LNCAP (cell line): ENCODE measurements around the gene GCLC.

Experiments used
- TF ChIP-seq, protein P1 (sequence below): fragments of 450-650 bp; IDR thresholded peaks from 2 replicates; pipeline ENCODE4 v1.5.1; 2017; ENCODE audit warnings: mild to moderate bottlenecking

GCLC gene

DNA sequence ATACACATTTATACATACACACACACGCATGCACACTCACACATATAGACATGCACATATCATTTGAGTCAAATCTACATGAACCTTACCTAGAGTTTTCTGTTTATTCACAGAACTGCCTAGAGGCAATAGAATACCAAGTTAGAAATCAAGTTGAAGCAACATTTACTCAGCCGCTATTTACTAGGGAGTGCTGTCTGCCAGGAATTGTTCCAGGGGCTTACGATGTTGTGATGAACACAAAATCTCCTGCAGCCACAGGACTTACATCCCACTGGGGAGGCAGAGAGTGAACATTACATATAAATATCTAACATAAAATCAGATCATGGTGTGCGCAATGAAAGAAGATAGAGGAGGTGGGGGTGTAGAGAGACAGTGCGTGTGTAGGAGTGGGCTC, 80.4 kb downstream of the GCLC start:
- TF ChIP-seq, protein P1, sequence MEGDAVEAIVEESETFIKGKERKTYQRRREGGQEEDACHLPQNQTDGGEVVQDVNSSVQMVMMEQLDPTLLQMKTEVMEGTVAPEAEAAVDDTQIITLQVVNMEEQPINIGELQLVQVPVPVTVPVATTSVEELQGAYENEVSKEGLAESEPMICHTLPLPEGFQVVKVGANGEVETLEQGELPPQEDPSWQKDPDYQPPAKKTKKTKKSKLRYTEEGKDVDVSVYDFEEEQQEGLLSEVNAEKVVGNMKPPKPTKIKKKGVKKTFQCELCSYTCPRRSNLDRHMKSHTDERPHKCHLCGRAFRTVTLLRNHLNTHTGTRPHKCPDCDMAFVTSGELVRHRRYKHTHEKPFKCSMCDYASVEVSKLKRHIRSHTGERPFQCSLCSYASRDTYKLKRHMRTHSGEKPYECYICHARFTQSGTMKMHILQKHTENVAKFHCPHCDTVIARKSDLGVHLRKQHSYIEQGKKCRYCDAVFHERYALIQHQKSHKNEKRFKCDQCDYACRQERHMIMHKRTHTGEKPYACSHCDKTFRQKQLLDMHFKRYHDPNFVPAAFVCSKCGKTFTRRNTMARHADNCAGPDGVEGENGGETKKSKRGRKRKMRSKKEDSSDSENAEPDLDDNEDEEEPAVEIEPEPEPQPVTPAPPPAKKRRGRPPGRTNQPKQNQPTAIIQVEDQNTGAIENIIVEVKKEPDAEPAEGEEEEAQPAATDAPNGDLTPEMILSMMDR, result no peak

DNA sequence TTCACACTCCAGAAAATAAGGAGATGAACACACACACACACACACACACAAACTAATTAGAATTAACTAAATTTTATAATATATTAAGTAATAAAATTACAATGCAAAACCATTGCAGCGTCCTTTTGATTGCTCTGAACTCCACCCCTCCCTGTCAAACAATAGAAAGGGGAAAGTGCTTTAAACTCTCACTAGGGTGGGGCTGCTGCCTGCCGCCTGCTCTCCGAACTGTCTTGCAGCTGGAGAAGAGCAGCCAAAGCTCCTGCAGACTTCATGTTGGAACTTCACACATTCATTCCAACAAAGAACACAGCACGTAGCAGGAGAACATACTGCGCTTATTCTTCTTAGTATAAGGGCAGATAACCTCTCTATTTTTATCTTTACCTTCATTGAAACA, 83.2 kb downstream of the GCLC start:
- TF ChIP-seq, protein P1, result no peak

DNA sequence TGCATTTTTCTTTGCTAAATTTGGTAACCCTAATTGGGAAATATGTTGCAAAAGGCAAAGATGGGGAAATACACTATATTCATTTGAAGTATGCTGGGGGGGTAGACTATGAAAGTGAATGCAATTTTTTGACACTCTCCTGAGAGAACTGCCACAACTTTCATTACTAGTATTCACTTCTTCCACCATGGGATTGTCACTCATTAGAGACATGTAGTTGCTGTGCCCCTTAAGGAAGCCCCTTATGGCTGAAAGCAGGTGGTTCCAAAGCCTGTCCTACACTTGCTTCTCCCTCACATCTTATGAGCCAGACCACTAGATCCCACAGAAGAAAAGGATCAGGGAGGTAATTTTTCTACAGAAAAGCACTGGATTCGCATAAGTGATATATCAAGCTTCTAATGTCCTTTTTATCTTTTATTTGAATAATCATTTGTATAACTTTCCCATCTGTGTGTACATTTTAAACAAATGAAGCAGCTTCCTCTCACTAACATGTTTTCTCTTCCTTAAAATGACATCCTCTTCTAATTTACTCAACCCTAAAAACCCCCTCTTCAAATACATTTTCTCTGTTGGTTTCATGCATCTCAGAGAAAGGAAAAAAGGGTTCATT, 83.8 kb downstream of the GCLC start:
- TF ChIP-seq, protein P1, result no peak

DNA sequence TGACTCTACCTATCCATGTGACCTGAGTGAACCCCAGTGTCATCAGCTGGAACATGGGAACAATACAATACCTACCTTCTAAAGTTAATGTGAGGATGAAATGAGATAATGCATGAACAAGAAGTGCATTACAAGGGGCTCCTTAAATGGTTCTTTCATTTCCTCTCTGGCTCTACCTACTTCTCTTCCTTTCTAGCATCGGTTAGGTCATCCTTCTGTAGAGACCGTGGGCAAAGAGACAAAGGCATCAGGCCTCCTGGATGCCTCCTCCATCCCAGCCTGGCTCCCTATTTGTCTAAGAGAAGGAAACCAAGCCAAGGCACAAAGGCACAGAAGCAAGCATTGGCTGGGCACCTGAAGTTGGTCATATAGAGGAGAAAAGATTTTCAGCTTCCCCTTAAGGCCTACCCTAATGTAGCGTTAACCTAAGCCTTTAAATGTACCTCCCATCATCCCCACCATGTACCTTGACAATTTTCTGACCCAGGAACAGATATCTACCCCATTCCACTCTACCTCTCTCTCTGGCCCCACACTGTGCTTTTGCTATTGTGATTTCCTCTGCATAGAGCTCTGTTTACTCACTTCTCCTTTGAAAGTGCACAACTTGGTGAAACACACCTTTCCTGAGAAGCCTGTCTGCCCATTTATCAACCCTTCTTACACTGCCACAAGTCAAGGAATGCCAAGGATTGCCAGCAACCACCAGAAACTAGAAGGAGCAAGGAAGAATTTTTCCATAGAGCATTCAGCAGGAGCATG, 86.6 kb downstream of the GCLC start:
- TF ChIP-seq, protein P1, result no peak

DNA sequence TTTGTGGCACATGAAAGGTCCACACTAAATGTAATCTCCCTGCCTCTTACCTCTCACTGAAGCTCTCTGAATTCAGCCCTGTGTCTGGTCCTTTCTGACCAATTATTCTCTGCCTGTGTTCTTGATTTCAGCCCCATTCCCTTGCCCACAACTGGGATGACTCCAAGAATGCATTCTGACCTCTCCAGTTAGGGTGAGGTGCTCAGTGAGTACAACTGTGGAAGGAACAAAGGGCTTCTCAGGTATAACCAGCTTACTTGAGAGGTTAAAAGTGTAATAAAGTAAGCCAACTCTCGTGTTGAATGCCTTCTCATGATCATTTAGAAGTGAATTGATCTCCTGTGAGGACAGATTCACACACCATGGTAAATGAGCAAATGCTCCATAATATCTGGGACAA, 88.1 kb downstream of the GCLC start:
- TF ChIP-seq, protein P1, result no peak

DNA sequence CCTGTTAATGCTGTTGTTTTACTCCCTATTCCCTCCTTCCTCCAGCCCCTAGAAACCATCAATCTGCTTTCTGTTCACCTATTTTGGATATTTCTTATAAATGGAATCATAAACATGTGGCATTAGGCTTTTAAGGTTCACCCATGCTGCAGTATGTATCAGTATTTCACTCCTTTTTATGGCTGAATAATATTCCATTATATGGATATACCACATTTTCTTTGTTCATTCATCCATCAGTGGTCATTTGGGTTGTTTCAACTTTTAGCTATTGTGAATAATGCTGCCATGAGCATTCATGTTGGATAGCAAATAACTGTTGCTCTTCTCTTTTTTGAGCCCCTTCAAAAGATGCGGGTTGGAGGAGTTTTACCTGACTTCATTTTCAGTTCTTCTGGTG, 89.2 kb downstream of the GCLC start:
- TF ChIP-seq, protein P1, result no peak

DNA sequence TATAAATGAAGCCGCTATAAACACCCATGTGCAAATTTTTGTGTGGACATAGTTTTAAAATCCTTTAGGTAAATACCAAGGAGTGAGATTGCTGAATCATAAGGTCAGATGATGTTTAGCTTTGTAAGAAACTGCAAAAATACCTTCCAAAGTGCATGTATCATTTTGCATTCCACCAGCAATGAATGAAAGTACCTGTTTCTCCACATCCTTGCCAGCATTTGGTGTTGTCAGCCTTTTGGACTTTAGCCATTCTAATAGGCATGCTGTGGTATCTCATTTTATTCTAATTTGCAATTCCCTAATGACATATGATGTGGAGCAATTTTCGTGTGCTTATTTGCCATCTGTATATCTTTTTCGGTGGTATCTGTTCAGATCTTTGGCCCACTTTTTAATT, 93.7 kb downstream of the GCLC start:
- TF ChIP-seq, protein P1, result no peak
